Neural crest cell (in vitro differentiated cells): Measurements from ENCODE around the gene EXOC4. TPM values are rescaled to one million over a fixed set of nuclear protein-coding genes. Genes with fewer than 3 reads are reported as not detected.

Experiments used
- DNase-seq: peaks from one replicate; pipeline ENCODE4 v3.0.0; 2021; ENCODE audit warnings: low read depth, mixed read lengths, low spot score
- H3K27ac Mint-ChIP-seq: one replicate; pipeline ENCODE4 v1.8.0; 2021; ENCODE audit warnings: mild to moderate bottlenecking, mixed read lengths; ENCODE audit not compliant: unreplicated experiment
- H3K27me3 Mint-ChIP-seq: 2 replicates; pipeline ENCODE4 v1.8.0; 2021; ENCODE audit warnings: low read depth, mild to moderate bottlenecking, mixed read lengths
- H3K36me3 Mint-ChIP-seq: 2 replicates; pipeline ENCODE4 v1.8.0; 2021; ENCODE audit warnings: low read depth, mild to moderate bottlenecking, mixed read lengths
- H3K4me1 Mint-ChIP-seq: 2 replicates; pipeline ENCODE4 v1.8.0; 2021; ENCODE audit warnings: mixed read lengths
- H3K4me3 Mint-ChIP-seq: one replicate; pipeline ENCODE4 v1.8.0; 2021; ENCODE audit warnings: mild to moderate bottlenecking, mixed read lengths
- H3K9me3 Mint-ChIP-seq: 2 replicates; pipeline ENCODE4 v1.8.0; 2021; ENCODE audit warnings: mixed read lengths
- total RNA-seq: library from RNA; stranded (reverse); gene quantifications from 2 replicates; pipeline ENCODE4 v1.2.1, GENCODE V29; 2021
- TF ChIP-seq, protein P1 (sequence below): fragments of 200-600 bp; sonication (generic); conservative IDR thresholded peaks from 2 replicates; pipeline ENCODE4 v1.5.0; 2021; ENCODE audit warnings: antibody characterized with exemption, mild to moderate bottlenecking

EXOC4 gene
- total RNA-seq, 1 donor from 2014 or later: 79.7 TPM

DNA sequence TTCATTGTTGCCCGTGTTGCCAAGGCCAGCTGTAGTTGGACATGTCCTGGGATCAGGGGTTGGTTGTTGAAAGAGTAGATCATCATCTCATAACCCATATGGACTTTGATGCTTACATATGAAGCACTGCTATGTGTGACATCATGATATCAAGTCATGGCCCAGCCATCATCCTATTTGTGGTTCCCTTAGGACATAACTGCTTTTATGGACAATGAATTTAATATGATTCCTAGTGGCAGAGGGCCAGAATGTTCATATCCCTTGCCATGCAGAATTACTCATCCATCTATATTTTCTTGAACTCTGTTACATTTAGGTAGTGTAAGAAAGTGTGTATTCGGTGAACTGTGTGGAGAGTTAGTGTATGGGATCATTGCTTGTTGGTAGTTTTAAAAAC, 530.4 kb downstream of the EXOC4 start:
- Mint-ChIP-seq H3K27me3 (no peaks in the 10 kb centered on the region), H3K4me3 (no peak overlapping the region), H3K4me1 (peaks cover 7% of the 10 kb centered on the region), H3K27ac (no peak overlapping the region), H3K36me3 (peaks cover 14% of the 10 kb centered on the region), H3K9me3 (peaks cover 11% of the 10 kb centered on the region)
- DNase-seq: no peak
- TF ChIP-seq, protein P1, sequence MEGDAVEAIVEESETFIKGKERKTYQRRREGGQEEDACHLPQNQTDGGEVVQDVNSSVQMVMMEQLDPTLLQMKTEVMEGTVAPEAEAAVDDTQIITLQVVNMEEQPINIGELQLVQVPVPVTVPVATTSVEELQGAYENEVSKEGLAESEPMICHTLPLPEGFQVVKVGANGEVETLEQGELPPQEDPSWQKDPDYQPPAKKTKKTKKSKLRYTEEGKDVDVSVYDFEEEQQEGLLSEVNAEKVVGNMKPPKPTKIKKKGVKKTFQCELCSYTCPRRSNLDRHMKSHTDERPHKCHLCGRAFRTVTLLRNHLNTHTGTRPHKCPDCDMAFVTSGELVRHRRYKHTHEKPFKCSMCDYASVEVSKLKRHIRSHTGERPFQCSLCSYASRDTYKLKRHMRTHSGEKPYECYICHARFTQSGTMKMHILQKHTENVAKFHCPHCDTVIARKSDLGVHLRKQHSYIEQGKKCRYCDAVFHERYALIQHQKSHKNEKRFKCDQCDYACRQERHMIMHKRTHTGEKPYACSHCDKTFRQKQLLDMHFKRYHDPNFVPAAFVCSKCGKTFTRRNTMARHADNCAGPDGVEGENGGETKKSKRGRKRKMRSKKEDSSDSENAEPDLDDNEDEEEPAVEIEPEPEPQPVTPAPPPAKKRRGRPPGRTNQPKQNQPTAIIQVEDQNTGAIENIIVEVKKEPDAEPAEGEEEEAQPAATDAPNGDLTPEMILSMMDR: no peak

DNA sequence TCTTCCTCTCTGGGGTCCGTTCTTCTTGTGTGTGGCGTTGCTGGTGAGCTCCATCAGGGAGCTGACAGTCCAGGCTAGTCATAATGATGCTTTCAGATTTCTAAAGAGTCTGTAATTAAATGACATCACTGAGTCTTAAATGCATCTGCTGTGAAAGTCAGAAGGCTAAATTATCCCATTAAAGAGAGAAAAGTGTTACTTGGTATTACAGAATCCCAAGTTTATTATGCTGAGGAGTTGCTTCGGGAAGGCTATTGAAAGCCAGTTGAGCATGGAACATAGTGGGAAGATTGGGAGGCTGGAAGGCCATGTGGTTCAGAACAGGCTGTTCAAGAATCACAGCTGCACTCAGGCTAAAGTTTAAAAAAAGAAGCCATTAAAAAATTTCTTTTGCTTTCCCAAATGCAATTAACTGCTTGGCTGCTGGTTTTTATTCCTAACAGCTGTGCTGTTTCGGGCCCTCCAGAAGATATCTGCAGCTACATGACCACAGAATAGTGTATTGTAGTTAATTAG, 531.7 kb downstream of the EXOC4 start:
- TF ChIP-seq, protein P1: no peak
- H3K4me1 Mint-ChIP-seq: peaks cover 7% of the 10 kb centered on the region
- H3K27ac Mint-ChIP-seq: no peak overlapping the region
- no peak for DNase-seq
- H3K27me3 Mint-ChIP-seq: no peaks in the 10 kb centered on the region
- peaks cover 9% of the 10 kb centered on the region for H3K36me3 Mint-ChIP-seq
- H3K9me3 Mint-ChIP-seq: peaks cover 4% of the 10 kb centered on the region
- no peak overlapping the region for H3K4me3 Mint-ChIP-seq

DNA sequence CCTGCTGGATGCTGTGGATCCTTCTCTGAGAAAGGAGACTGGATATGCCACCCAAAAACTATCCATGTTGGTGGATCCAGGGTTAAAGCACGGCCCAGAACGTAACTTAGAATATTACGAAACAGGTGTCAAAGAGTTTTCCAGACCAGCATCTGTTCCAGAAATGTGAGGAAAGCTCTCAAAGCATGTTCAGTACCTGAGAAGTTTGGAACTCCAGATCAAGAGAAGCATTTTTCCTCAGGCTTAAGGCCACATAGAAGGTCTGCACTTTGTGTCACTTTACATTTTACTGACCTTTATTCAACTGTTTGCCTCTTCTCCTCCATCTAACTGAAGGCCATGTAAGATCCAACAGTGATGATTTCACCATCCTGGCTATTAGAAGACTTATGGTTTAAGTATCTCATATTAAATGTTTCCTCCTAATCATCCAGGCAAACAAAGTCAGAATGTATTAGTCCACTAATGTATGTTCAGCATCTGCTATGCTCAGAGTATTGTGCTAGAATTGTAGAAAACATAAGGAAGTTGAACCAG, 533.6 kb downstream of the EXOC4 start:
- H3K9me3 Mint-ChIP-seq: no peaks in the 10 kb centered on the region
- TF ChIP-seq, protein P1: no peak
- no peaks in the 10 kb centered on the region for H3K27me3 Mint-ChIP-seq
- H3K4me1 Mint-ChIP-seq: peaks cover 5% of the 10 kb centered on the region
- H3K36me3 Mint-ChIP-seq: peaks cover 2% of the 10 kb centered on the region
- DNase-seq: no peak
- H3K4me3 Mint-ChIP-seq: no peak overlapping the region
- H3K27ac Mint-ChIP-seq: no peak overlapping the region

DNA sequence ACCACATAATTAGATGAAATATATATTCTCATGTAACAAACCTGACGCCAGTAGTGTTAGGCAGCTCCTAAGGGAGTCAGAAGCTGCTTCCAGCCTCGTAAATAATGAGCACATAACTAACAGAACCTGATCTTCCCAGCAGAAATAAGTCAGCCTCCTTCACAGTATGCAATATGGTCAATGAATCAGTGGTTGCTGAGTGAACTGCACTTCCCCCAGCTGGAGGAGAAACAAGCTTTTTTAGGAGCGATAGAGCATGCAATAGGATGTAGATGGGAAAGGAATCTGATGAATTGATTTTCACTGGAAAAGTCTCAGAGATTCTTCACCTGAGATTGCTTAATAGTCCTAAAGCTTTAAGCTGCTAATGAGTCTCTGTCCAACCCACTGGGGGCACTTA, 537.1 kb downstream of the EXOC4 start:
- DNase-seq: no peak
- Mint-ChIP-seq H3K4me1 (no peaks in the 10 kb centered on the region), H3K27me3 (no peaks in the 10 kb centered on the region), H3K4me3 (no peak overlapping the region), H3K36me3 (peaks cover 2% of the 10 kb centered on the region), H3K27ac (no peak overlapping the region), H3K9me3 (no peaks in the 10 kb centered on the region)
- TF ChIP-seq, protein P1: no peak

DNA sequence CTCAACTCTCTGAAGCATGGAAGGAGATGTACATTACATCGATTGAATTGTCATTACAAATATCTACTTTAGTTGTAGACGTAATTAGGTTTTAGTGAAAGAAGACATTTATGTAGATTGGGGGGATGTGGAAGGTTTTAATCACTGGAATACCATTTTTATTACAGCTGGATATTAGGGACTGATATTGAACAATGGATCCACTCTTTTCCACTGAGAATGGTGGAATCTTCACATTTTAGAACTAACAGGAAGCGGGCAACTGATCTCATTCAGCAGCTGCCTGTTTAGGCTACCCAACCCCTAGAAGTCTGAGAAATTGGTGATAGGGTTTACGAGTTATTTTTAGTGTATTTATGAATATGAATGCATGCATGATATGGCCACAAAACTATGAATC, 538.0 kb downstream of the EXOC4 start:
- no peaks in the 10 kb centered on the region for H3K27me3 Mint-ChIP-seq
- no peak overlapping the region for H3K4me3 Mint-ChIP-seq
- peaks cover 2% of the 10 kb centered on the region for H3K36me3 Mint-ChIP-seq

More for the DNA sequence above, 538.0 kb downstream of the EXOC4 start:
- Mint-ChIP-seq H3K27ac (no peak overlapping the region), H3K4me1 (no peaks in the 10 kb centered on the region), H3K9me3 (no peaks in the 10 kb centered on the region)
- no peak for DNase-seq
- TF ChIP-seq, protein P1: no peak
